Raji (cell line): Measurements from ENCODE around the gene AATK.

Experiments used
- POLR2A ChIP-seq: IDR thresholded peaks from 2 replicates; pipeline ENCODE4 v1.6.1; 2011; ENCODE audit warnings: low read depth, low read length, control low read depth; ENCODE audit not compliant: insufficient read depth

AATK gene

DNA sequence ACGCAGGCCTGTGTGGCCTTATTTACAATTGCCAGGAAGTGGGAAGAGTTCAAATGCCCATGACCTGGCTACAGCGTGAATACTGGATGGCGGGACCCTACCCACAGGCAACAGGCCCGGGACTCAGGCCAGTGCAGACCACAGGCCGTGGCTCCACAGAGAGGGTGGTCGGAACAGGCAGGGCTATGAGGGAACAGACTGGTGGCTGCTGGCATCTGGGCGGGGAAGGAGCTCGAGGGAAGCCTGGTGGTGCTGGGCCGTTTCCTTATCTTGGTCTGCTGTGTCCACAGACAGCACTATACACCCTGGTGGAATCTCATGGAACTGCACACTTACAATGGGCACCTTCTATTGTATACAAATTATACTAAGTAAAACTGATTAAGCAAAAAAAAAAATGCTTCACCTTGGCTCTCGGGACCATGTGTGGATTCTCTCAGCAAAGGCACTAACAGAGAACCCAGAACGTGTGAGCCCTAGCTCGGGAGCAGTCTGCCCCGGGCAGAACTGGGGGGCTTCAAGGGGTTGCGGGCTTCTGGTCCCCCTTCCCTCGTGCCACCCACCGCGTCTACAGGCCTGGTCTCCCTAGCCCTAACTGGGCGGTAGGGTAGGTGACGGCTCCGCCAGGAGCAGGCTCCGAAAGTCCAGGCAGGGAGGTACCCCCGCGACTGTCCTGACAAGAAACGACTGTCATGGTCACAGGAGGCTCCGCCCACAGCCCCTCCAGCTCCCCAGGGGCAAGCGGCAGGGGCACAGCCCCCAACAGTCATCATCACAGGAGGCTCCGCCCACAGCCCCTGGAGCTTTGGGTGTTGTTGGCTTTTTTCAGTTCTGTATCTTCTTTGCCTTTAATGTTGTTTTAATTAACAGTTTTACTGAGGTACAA lies 34.9 kb upstream of the AATK start:
- TF ChIP-seq POLR2A = no peak

DNA sequence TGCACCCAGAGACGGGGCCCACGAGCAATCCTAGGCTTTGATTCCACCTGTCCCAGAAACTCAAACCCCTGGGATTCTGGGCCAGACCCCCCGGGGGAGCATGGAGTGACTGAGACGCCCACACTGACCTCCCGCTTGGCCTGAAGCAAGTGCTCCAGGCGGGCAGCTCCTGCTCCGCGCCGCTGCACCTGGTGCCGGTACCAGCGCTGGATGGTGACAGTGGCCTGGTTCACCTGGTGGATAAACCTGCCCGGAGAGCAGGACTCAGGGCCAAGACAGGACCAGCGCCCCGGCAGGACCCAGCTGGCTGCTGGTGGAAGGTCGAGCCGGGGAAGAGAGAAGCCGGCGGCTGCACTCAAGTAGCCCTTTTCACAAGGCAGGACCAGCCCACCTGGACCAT lies 34.2 kb upstream of the AATK start:
- no peak for TF ChIP-seq POLR2A

DNA sequence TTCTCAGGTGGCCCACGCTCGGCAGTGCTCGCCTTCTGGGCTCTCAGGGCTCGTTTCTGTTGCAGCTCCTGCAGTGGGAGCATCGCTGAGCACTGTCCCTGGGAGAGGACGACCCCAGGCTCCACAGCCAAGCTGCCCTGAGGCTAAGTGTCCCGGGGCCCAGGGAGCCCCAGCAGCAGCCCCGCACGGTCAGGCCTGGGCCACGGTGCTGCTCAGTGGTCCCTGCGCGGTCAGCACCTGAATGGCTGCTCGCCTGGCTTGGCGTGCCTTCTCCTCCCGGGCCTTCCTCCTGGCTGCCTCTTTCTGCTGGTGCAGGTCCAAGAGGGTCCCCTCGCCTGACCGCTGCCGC lies 33.4 kb upstream of the AATK start:
- no peak for TF ChIP-seq POLR2A

DNA sequence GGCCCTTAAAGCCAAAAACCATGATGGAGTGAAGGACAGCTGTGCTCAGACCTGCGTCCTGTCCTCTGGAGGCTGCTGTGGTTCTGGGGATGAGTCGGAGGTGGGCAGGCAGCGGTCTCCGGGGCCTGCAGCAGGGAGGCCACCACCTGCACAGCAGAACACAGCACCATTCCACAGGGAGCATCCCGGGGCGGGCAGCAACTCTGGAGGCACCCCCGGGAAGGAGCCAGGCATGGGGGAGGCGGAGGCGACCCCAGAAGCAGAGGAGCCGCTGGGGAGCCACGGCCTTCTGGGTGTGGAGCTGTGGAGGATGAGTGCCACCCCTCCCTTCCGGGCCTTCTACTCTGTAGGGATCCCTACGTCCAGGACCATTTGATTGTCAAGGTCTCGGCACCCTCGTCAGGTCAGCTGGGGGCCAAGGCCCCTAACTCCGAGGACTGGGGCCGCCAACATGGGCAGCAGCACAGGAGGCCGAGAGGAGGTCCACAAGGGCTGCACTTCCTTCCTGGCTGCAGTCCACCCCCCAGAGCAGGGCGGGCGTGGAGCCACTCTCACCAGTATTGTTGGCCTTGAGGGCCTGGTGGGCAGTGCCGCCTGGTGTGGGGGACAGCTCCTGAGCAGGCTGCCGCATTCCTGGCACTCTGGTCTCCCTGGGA lies 32.9 kb upstream of the AATK start:
- no peak for TF ChIP-seq POLR2A

DNA sequence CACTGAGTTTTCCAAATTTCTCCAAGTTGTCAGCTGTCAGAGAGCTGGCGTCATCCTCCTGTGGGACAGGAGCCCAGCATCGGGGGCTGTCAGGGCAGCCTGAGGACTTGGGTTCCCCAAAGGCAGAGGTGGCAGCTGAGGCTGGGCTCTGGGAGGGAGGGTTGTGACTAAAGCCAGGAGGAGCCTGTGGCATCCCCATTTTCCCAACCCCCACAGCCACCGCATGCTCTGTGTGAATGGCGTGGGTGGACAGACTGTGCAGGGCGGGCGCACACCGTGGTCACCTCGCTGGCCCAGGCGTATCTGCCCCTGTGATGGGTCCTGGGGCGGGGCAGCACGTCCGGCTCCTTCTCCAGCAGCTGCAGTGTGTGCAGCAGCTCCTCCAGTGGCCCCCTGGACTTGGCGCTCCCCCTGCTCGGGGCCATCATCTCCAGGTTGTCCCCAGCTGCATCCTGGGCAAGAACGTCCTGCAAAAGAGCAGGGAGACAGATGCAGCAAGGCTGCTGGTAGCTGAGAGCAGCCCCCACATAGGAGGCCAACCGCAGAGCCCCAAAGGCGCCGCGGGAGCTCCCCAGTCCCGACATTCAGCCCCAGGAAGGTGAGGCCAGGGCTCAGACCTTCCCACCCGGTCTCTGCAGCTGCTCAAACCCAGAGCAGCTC lies 31.9 kb upstream of the AATK start:
- no peak for TF ChIP-seq POLR2A

DNA sequence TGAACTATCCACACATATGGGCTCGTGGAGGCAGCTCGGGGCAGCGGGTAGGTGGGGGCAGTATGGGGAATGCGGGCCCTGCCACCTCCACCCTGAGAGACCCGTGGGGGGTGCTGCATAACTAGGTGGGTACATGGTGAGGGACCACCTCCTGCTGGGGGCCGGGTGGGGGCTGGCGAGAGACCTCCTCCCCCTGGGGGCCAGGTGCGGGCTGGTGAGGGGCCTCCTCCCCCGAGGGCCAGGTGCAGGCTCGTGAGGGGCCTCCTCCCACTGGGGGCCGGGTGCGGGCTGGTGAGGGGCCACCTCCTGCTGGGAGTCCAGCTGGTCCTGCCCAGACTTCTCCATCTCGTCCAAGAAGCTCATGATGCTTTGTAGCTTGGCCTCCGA lies 31.4 kb upstream of the AATK start:
- no peak for TF ChIP-seq POLR2A

DNA sequence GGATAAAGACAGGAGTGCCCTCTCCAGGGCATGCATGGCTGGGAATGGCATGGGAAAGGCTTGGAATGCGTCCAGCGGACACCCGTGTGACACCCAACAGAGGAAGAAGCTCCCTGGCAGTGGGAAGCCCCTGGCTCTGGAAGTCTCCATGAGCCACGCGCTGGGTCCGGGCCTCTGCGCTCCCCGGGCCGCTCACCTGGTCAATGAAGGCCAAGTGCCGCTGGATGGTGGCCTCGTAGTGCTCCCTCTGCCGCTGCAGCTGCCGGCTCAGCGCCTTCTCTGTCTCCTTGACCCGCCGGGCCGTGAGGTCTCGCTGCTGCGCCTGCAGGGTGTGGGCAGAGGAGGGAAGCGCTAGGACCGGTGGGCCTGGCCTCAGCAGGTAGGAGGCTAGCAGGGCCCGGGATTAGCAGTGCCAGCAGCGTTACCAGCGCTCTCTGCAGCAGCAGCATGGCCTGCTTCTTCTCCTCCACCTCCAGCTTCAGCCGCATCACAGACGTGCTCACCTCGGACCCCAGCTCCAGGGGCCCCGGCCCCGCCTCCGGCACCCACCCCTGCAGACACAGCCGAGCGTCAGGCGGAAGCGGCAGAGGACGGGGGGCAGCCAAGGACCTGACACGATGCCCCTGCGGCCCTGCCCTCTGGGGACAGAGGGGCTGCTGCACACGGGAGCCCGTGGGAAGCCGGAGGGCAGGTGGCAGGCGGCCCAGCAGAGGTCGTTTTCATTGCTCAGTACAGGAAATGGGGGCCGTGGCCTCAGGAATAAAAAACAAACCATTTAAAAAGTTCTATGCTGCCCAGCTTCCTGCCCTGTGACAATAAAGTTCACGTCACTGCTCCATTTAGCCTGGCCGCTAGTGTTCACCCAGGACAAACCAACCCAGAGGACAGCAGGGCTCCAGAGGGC lies 30.7 kb upstream of the AATK start:
- TF ChIP-seq POLR2A = no peak

DNA sequence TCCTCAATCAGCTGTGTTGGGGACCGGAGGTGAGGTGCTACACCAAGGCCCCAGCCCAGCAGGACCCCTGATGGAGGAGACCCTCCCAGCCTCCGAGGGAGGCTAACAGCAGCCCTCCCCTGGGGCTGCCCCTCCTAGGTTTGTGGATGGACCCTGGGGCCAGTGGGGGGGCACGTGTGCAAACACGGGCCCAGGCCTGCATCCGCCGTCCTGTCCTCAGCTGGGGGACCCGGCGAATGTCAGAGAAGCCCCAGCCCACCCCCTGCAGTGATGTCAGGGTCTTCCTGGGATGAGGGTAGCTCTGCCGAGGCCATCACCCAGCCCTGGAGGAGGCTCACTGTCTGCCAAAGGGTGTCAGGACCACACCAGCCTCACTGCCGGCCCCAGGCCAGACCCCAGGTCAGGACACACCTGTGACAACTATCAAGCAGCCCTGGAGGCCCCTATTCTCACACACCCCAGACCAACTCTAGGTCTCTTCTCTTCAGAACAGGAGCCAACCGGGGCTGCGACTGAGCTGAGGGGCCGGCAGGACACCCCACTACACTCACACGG lies 30.0 kb upstream of the AATK start:
- TF ChIP-seq POLR2A = no peak

DNA sequence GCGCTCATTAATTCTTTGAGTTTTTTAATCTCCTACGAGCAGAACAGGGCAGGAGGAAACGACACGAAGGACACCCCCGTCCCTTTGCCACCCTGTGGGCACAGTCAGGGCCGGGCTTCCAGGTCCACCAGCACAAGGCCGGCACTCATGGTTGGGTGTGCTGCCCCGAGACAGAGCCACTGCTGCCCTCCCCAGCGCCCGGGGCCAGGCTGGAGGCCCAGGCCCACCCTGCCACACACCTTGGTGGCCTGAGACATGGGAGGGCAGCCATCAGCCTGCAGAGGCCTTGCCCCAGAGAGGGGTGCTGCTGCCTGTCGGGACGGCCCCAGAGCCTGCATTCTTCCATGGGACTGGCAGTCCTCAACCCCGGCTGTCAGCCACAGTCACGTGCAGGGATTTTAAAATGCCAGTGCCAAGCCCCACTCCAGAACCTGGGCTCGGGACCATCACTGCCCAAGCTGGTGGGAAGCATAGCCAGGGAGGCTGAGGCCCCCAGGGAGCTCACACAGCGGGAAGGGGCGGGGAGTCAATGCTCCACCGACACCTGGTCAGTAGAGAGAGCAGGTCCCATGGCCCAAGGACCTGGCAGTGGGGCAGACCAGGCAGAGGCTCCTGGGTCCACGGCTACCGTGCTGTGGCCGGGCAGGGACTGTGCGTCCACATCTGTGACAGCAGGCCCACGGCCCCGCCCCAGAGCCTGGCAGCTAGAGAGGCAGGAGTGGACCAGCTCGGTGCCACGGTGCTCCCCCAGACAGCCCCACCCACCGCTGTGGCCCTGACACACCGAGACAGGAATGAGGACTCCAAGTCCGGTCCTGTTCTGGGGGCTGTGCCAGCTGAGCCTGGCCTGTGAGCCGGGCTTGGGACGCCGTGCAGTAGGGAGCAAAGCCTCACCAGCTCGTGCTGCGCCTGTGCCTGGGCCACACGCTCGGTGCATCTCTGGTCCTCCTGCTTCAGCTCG lies 29.2 kb upstream of the AATK start:
- no peak for TF ChIP-seq POLR2A

DNA sequence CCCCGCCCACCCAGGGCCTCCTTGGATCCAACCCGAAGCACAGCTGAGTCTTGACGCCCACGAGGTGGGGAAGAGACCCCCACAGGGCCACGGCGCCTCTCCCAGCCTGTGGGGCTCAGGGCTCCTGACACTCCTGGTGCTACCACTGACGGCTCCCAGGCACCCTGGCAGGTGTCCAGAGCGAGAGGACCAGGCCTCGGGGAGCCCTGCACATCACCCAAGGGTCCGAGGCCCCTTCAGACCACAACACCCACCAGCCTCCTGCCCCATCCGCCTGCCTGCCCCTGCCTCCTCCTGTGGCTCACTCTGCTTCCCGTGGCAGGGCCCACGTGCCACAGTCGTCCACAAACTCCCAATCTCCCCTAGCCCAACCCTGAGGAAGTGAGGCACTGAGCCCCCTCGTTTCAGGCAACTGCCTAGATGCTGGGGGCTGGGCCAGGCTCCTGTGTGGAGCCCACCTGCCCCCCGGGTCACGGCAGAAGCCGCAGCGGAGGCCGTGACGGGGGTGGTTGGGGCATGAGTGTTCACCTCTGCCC lies 28.3 kb upstream of the AATK start:
- TF ChIP-seq POLR2A = no peak

DNA sequence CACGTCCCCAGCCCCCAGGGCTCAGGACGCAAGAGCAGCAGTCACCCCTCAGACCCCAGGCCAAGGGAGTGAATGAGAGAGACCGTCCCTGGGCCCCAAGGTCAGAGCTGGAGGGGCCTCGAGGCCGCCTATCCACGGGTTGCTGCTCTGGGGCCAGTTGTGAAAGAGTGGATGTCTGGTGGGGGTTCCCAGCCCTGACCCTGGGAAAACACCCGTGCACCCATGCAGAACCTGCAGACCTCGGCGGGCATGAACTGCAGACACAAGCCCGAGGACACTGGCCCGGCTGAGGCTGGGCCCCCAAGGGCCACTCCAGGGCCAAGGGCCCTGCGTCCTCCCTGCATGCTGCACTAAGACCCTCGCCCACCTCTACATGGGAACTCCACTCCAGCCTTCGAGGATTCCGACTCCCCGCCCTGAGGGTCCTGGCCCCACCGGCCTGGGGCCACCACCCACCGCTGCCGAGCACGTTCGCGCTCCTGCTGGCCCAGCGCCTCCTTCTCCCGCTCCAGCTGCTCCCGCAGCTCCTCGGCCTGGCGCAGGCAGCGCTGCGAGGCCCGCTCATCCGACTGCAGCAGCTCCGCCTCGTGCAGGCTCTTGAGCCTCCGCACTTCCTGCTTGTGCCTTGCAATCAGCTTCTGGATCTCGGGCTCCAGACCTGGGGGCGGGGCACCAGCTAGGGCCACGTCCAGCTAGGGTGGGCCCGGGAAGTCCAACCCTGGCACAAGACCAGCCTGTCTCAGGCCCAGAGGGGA lies 27.6 kb upstream of the AATK start:
- TF ChIP-seq POLR2A = no peak

DNA sequence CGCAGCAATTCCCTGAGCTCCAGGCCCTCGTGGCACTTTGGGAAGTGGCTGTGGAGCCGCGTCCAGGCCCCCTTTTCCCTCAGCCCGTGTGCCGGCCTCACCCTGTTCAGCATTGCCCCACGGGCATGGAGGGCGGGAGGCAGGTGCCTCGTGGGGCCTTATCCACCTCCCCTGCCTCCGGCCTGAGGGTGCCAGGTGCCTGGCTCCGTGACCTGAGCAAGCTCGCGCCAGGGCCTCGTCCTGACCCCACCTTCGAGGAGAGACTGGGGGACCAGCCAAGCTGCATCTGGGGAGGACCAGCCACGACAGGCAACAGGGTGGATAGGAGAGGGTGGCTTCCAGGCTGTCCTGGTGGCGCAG lies 27.0 kb upstream of the AATK start:
- no peak for TF ChIP-seq POLR2A
